Activated naive CD8-positive, alpha-beta T cell (primary cell): Measurements from ENCODE around the gene KSR1.

ENCODE experiments used
- H3K27ac Mint-ChIP-seq: one replicate; pipeline ENCODE4 v1.8.0; 2021; ENCODE audit warnings: mixed read lengths
- H3K27me3 Mint-ChIP-seq: one replicate; pipeline ENCODE4 v1.8.0; 2021; ENCODE audit warnings: mixed read lengths
- H3K36me3 Mint-ChIP-seq: one replicate; pipeline ENCODE4 v1.8.0; 2021; ENCODE audit warnings: mixed read lengths
- H3K4me1 Mint-ChIP-seq: one replicate; pipeline ENCODE4 v1.8.0; 2021; ENCODE audit warnings: low read depth, mixed read lengths
- H3K4me3 Mint-ChIP-seq: one replicate; pipeline ENCODE4 v1.8.0; 2021; ENCODE audit warnings: mild to moderate bottlenecking, mixed read lengths
- H3K9me3 Mint-ChIP-seq: one replicate; pipeline ENCODE4 v1.8.0; 2021; ENCODE audit warnings: low read depth, mixed read lengths

KSR1 gene

GRCh38 chr17:27608328-27609230, 152.3 kb downstream of the KSR1 start:
- Mint-ChIP-seq H3K9me3 (no peaks in the 10 kb centered on the region), H3K4me1 (peaks cover 8% of the 10 kb centered on the region), H3K27me3 (no peaks in the 10 kb centered on the region), H3K4me3 (no peak overlapping the region), H3K36me3 (peaks cover 16% of the 10 kb centered on the region), H3K27ac (no peak overlapping the region)

DNA sequence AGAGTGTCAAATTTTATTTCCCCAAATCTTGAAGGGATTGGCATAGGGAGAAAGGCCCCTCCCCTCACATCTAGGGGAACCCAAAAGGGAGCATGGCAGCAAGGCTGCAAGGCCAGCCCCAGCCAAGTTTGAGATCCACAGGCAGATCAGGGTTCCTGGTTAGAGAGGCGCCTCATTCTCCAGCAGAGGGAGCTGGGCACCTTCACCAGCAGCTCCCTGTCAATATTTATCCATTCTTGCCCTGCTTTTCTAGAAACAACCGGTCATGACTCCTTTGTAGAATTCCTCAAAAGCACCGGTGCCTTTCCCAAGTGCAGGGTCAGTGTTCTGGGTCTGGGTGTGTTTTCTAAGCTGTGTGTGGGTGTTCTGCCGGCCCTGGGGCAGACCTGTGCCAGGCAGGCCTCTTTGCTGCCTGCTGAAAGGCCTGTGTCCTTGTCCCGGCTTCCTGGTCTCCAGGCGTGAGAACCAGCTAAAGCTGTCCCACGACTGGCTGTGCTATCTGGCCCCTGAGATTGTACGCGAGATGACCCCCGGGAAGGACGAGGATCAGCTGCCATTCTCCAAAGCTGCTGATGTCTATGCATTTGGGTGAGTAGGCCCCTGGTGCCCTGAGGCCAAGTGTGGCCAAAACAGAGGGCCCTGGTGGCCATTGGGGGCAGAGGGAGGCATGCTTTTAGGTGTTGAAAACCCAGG, 153.5 kb downstream of the KSR1 start:
- Mint-ChIP-seq H3K27ac (no peak overlapping the region), H3K4me1 (peaks cover 8% of the 10 kb centered on the region), H3K4me3 (no peak overlapping the region), H3K36me3 (peaks cover 20% of the 10 kb centered on the region), H3K27me3 (no peaks in the 10 kb centered on the region), H3K9me3 (no peaks in the 10 kb centered on the region)

DNA sequence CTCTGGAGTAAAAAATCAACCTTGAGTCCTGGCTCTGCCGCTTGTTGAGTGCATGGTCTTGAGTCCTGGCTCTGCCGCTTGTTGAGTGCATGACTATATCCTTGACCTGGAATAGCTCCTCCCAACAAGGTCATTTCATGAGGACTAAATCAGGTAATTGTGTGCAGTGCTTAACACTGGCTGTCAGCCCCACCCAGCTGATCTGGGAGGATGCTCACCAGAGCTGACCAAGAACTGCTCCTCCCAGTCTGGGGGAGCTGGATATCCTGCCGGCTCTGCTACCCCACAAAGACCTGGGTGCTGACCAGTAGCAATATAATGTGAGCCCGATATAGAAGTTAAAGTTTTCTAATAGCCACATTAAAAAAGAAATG, 154.0 kb downstream of the KSR1 start:
- Mint-ChIP-seq H3K4me1 (peaks cover 9% of the 10 kb centered on the region), H3K36me3 (peaks cover 21% of the 10 kb centered on the region), H3K27ac (no peak overlapping the region), H3K9me3 (no peaks in the 10 kb centered on the region), H3K4me3 (no peak overlapping the region), H3K27me3 (no peaks in the 10 kb centered on the region)

GRCh38 chr17:27612160-27612770, 156.0 kb downstream of the KSR1 start:
- peak overlapping the region; percentile 1 for H3K27ac Mint-ChIP-seq
- peaks cover 25% of the 10 kb centered on the region for H3K4me1 Mint-ChIP-seq
- H3K4me3 Mint-ChIP-seq: no peak overlapping the region
- peaks cover 24% of the 10 kb centered on the region for H3K36me3 Mint-ChIP-seq
- H3K27me3 Mint-ChIP-seq: no peaks in the 10 kb centered on the region
- H3K9me3 Mint-ChIP-seq: no peaks in the 10 kb centered on the region

GRCh38 chr17:27613433-27613832, 157.2 kb downstream of the KSR1 start:
- Mint-ChIP-seq H3K27ac (no peak overlapping the region), H3K27me3 (no peaks in the 10 kb centered on the region), H3K4me1 (peaks cover 24% of the 10 kb centered on the region), H3K9me3 (no peaks in the 10 kb centered on the region), H3K36me3 (peaks cover 23% of the 10 kb centered on the region), H3K4me3 (no peak overlapping the region)

GRCh38 chr17:27615121-27615520, 158.9 kb downstream of the KSR1 start:
- peaks cover 22% of the 10 kb centered on the region for H3K4me1 Mint-ChIP-seq
- H3K27ac Mint-ChIP-seq: no peak overlapping the region
- H3K4me3 Mint-ChIP-seq: no peak overlapping the region
- H3K27me3 Mint-ChIP-seq: no peaks in the 10 kb centered on the region
- no peaks in the 10 kb centered on the region for H3K9me3 Mint-ChIP-seq
- peaks cover 21% of the 10 kb centered on the region for H3K36me3 Mint-ChIP-seq

DNA sequence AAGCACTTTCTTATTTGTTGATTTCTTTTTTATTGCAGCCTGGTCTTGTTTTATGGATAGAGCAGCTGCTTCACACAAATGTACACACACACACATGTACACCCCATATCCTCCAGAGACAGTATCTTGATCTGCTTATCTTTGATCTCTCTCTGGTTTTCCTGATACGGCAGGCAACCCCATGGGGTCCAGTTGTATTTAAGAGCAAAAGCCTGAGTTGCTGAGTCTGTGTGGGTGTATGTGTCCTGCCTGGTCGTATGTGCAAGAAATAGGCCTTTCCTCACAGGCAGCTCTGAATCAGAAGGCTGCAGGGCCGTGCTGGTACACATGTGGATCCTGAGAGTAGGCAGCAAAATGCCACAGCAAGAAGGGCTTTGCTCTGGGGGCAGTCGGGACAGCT, 160.2 kb downstream of the KSR1 start:
- Mint-ChIP-seq H3K27ac (peak overlapping the region; percentile 61), H3K4me3 (no peak overlapping the region), H3K36me3 (peaks cover 24% of the 10 kb centered on the region), H3K4me1 (peaks cover 29% of the 10 kb centered on the region), H3K27me3 (no peaks in the 10 kb centered on the region), H3K9me3 (no peaks in the 10 kb centered on the region)

DNA sequence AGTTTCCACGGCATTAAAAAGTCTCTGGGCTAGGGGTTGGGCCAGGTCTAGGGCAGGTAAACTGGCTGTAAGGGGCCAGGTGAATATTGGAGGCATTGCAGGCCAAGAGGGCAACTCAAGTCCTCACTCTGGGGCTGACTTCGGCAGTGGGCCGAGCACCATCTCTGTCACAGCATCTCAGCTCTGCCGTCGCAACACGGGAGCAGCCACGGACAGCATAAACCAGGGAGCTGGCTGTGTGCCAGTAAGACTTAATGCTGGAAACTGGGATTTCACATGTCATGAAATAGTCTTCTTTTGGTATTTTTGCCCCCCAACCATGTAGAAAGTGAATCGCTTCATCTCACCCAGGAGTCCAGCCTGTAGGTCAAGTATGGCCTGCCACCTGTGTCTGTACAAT, 162.2 kb downstream of the KSR1 start:
- H3K4me3 Mint-ChIP-seq: no peak overlapping the region
- H3K27ac Mint-ChIP-seq: no peak overlapping the region
- no peaks in the 10 kb centered on the region for H3K27me3 Mint-ChIP-seq
- H3K36me3 Mint-ChIP-seq: peaks cover 22% of the 10 kb centered on the region
- no peaks in the 10 kb centered on the region for H3K9me3 Mint-ChIP-seq
- peaks cover 24% of the 10 kb centered on the region for H3K4me1 Mint-ChIP-seq

- Mint-ChIP-seq H3K27me3 (no peaks in the 10 kb centered on the region), H3K4me3 (peak overlapping the region; percentile 4), H3K36me3 (peaks cover 12% of the 10 kb centered on the region), H3K9me3 (no peaks in the 10 kb centered on the region), H3K27ac (peak overlapping the region; percentile 46), H3K4me1 (peaks cover 18% of the 10 kb centered on the region)
These were observed 164.5 kb downstream of the KSR1 start for GRCh38 chr17:27620721-27621120.

DNA sequence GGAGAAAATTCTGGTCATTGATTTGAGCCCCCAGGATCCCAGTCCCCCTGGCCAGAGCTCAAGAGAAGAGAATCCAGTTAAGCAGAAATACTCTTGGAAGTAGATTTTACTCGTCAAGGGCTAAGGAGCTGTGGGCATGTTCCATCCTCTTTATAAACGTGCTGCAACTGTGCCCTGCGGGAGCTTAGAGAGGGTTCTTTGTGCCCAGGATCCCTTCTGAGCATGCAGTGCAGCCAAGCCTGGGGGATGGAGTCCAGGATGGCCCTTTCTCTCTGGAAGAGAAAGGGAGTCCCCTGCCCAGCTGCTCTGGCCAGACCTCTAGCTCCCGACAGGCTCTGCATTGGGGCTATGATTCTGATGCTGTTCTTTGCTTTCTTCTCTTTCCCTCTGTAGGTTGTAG, 165.3 kb downstream of the KSR1 start:
- Mint-ChIP-seq H3K27me3 (no peaks in the 10 kb centered on the region), H3K4me3 (no peak overlapping the region), H3K9me3 (no peaks in the 10 kb centered on the region), H3K36me3 (peaks cover 8% of the 10 kb centered on the region), H3K4me1 (peaks cover 10% of the 10 kb centered on the region), H3K27ac (no peak overlapping the region)

DNA sequence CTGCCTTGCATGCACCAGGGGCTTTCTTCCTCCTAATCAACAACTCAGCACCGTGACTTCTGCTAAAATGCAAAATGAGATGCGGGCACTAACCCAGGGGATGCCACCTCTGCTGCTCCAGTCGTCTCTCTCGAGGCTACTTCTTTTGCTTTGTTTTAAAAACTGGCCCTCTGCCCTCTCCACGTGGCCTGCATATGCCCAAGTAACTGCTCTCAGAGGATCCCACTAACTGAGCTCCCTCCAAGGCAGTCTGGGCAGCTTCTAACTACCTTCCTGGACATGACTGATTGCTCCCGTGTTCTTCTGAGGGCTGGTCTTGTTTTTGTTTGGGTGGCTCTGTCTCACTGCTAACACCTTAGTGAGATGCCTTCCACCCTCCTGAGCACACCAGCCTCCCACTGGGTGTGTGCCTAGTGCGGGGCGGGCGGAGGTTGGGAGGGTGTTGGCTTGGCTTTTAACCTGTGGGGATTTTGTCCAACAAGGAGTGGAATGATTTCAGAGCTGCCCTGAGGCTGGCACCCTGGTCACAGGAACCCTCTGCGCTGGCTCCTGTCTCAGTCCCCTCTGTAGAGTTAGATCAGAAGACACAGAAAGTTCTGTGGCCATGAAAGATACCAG, 165.8 kb downstream of the KSR1 start:
- Mint-ChIP-seq H3K4me1 (peaks cover 6% of the 10 kb centered on the region), H3K4me3 (no peak overlapping the region), H3K27me3 (no peaks in the 10 kb centered on the region), H3K27ac (no peak overlapping the region), H3K36me3 (peaks cover 8% of the 10 kb centered on the region), H3K9me3 (no peaks in the 10 kb centered on the region)

- Mint-ChIP-seq H3K4me3 (no peak overlapping the region), H3K36me3 (peaks cover 8% of the 10 kb centered on the region), H3K27ac (no peak overlapping the region), H3K4me1 (peaks cover 6% of the 10 kb centered on the region), H3K9me3 (no peaks in the 10 kb centered on the region), H3K27me3 (no peaks in the 10 kb centered on the region)
These were observed 166.7 kb downstream of the KSR1 start for GRCh38 chr17:27622986-27623385.

DNA sequence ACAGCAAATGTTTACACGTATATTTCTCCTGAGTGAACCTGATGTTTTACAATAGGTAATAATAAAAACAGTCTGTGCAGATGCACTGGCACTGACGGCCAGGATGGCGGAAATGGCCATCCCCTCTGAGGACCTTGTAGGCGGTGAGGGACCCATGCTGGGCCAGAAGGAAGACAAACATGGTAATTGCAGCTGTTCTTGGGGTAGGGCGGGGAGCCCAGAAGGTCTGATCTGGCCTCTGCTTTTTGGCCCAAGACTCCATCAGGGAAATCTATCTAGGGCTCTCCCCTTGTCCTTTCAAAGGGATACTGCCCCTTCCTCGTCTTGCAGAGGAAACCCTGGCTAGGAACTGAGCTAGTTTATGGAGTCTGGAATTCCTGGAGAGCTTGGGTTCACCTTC, 167.4 kb downstream of the KSR1 start:
- no peaks in the 10 kb centered on the region for H3K9me3 Mint-ChIP-seq
- peaks cover 6% of the 10 kb centered on the region for H3K4me1 Mint-ChIP-seq
- H3K27ac Mint-ChIP-seq: no peak overlapping the region
- H3K27me3 Mint-ChIP-seq: no peaks in the 10 kb centered on the region
- H3K4me3 Mint-ChIP-seq: no peak overlapping the region
- H3K36me3 Mint-ChIP-seq: peaks cover 4% of the 10 kb centered on the region

DNA sequence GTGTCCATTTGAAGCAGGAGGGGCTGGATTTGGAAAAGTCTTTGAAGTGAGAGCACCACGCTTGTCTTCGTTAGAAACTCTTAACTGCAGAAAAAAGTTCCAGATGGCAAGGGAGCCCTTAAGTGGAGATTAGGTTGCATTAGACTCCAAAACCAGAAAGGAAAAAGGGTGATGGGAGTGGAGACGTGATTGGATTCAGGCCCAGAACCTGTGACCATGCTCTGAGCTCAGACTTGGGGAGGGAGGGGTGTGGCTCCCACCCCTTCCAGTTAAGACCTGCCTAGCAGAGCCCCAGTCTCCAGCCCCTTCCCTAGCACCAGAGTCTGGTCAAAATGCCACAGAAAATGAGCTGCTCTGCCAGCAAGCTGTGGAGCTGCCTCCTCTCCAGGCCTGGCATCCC, 168.3 kb downstream of the KSR1 start:
- peaks cover 4% of the 10 kb centered on the region for H3K36me3 Mint-ChIP-seq
- no peaks in the 10 kb centered on the region for H3K27me3 Mint-ChIP-seq
- no peak overlapping the region for H3K4me3 Mint-ChIP-seq
- H3K9me3 Mint-ChIP-seq: no peaks in the 10 kb centered on the region
- H3K27ac Mint-ChIP-seq: no peak overlapping the region
- H3K4me1 Mint-ChIP-seq: peaks cover 9% of the 10 kb centered on the region

DNA sequence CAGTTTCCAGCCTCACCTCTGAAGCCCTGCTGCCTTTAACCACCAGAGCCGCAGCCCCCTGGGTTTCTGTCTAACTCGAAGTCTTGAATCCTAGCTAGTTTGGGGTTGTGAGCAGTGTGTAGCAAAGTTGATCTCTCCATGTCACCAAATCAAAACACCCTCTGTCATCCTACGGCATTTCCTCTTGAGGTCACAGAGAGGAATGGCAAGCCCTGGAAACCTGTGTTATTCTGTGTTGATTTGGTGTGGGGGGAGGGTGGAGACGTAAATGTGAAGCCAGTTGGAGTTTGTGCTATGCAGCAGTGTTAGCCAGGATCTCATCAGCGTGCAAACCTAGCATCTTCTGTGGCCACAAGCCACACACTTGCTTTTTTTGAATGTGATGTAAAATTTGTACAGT, 169.6 kb downstream of the KSR1 start:
- Mint-ChIP-seq H3K4me3 (no peak overlapping the region), H3K27ac (no peak overlapping the region), H3K4me1 (peaks cover 16% of the 10 kb centered on the region), H3K27me3 (no peaks in the 10 kb centered on the region), H3K9me3 (no peaks in the 10 kb centered on the region), H3K36me3 (peaks cover 4% of the 10 kb centered on the region)
